Heart right ventricle (tissue), 16 donors: Measurements from ENCODE around the gene VANGL1. TPM values are rescaled to one million over a fixed set of nuclear protein-coding genes. Genes with fewer than 3 reads are reported as not detected.

Source experiments
- ATAC-seq, 8 donors: fragments of 200-7000 bp; cut with Tn5 transposase; one replicate each; pipeline ENCODE4 v1.9.1; 2020; ENCODE audit warnings: mild to moderate bottlenecking in 8 of 8, moderate library complexity in 8 of 8, moderate number of reproducible peaks in 1 of 8
- DNase-seq, 2 donors: peaks; one replicate each; pipeline ENCODE4 v3.0.0-alpha.2; 2020
- H3K27ac ChIP-seq, 10 donors: fragments of 200-600 bp; sonication (generic) in 2 of 10; one replicate each; pipeline versions ENCODE4 v1.5.0 to v1.8.0; 2020 to 2022; ENCODE audit warnings: mild to moderate bottlenecking in 3 of 10
- H3K27me3 ChIP-seq, 7 donors: fragments of 200-600 bp; one replicate each; pipeline ENCODE4 v1.8.0; 2021 to 2022; ENCODE audit warnings: mild to moderate bottlenecking in 2 of 7
- H3K36me3 ChIP-seq, 9 donors: fragments of 200-600 bp; sonication (generic) in 1 of 9; one replicate each; pipeline versions ENCODE4 v1.5.0 to v1.8.0; 2020 to 2022; ENCODE audit warnings: mild to moderate bottlenecking in 2 of 9
- H3K4me1 ChIP-seq, 9 donors: fragments of 200-600 bp; sonication (generic) in 1 of 9; one replicate each; pipeline versions ENCODE4 v1.5.0 to v1.8.0; 2020 to 2022; ENCODE audit warnings: mild to moderate bottlenecking in 4 of 9
- H3K4me3 ChIP-seq, 10 donors: fragments of 200-600 bp; sonication (generic) in 2 of 10; one replicate each; pipeline versions ENCODE4 v1.5.0 to v1.8.0; 2020 to 2022; ENCODE audit warnings: mild to moderate bottlenecking in 7 of 10, moderate library complexity in 2 of 10
- H3K9me3 ChIP-seq, 11 donors: fragments of 200-600 bp in 10 of 11; sonication (generic) in 2 of 11; one replicate each; pipeline versions ENCODE4 v1.5.0 to v1.8.0; 2013 to 2022; ENCODE audit warnings: mild to moderate bottlenecking in 2 of 11, control low read depth in 1 of 11, moderate library complexity in 1 of 11
- CTCF ChIP-seq, 9 donors: fragments of 200-600 bp; sonication (generic) in 2 of 9; IDR thresholded peaks; one replicate each; pipeline versions ENCODE4 v1.5.0 to v1.8.0; 2021 to 2022; ENCODE audit warnings: antibody characterized with exemption in 9 of 9, mild to moderate bottlenecking in 5 of 9, moderate library complexity in 1 of 9
- WGBS, 2 donors: extraction: QIAGEN DNeasy Blood & Tissue Kit; methylation state at CpG; one replicate each; pipeline ENCODE4 v1.1.7; 2013; ENCODE audit warnings: inconsistent platforms in 1 of 2; 5-methylcytosine and 5-hydroxymethylcytosine counted together
- intact Hi-C, 10 donors: fragments of 100-400 bp; cut with DNase I; formaldehyde crosslinking; loops; one replicate each; pipeline versions ENCODE4 v1.11.1 to v1.14.2; 2022
- polyA plus RNA-seq, 2 donors: library from polyadenylated mRNA; stranded (reverse); fragments of 200-250 nt; gene quantifications; one replicate each; pipeline ENCODE4 v1.2.3, GENCODE V29; 2013
- total RNA-seq, 10 donors: library from RNA; stranded (reverse); fragmentation: NEBNext Ultra II Directional in 3 of 10; extraction: Animal tissue kit (Norgen Biotek cat#: 25700) in 3 of 10; gene quantifications; one replicate each; pipeline versions ENCODE4 v1.2.1 to v1.2.4, GENCODE V29; 2021 to 2023
- donor health status: Arrhythmogenic right ventricular cardiomyopathy.
- donor health status: ischemic (EF 13 %, LVEDD 7.1; RV severe dilation, severe dysfunction).
- donor health status: healthy with polysubstance abuse.
- donor health status: DM: no; HTN: yes; CAD: no.
- donor health status: DM: no; HTN: no; CAD: no.
- donor health status: ischemic (EF 25% LVEDD 6.9; RV normal size, moderate dysfunction).
- donor health status: ischemic (EF 25% LVEDD 5.7; RV mildly dilated, moderate dysfunction).
- donor health status: healthy.
- donor health status: DM: yes; HTN: yes; CAD: no.
- donor health status: Ischemic cardiomyopathy.
- donor health status: ischemic (EF 35%, LVEDD 5.7; RV mildly dilated, moderate dysfunction).
- donor health status: nonischemic (EF 11% LVEDD 7.7; RV severe dilation, severe dysfunction).
- donor health status: DM: yes; HTN: yes; CAD: no.
- donor health status: PGD.
- donor health status: ischemic (EF 29% LVEDD 5.4; RV normal size, mild dysfunction).
- donor health status: nonischemic (EF 23%, LVEDD 6.1; RV moderate dilation, normal function).

The VANGL1 gene
- total and polyA plus RNA-seq, 12 donors: 1.7 to 9.8 (median 6.9) TPM

GRCh38 chr1:115644109-115644508 is 2.3 kb downstream of the VANGL1 start:
- Histone ChIP-seq H3K27me3 (no peaks in the 10 kb centered on the region), H3K36me3 (no peaks in the 10 kb centered on the region), H3K9me3 (peaks cover 0 to 10% (median 0%) of the 10 kb centered on the region in 11 donors), H3K4me1 (peaks cover 0 to 55% (median 37%) of the 10 kb centered on the region in 9 donors), H3K27ac (no peak overlapping the region), H3K4me3 (no peak overlapping the region)
- ATAC-seq (no peak), DNase-seq (no peak)
- 89 to 92% methylated on average over 3 of the region's 3 CpGs for WGBS, 2 donors
- intact Hi-C loops: loop anchor here in 3 of 10 donors (5.0 to 10.0 kb wide), 3 partner anchors 51 to 63 kb away; no protein-coding TSS in a partner anchor
- no peak for TF ChIP-seq CTCF (IDR thresholded peaks at IDR 0.05)

- Histone ChIP-seq H3K27me3 (no peaks in the 10 kb centered on the region), H3K36me3 (peaks cover 0 to 11% (median 0%) of the 10 kb centered on the region in 9 donors), H3K9me3 (no peaks in the 10 kb centered on the region), H3K27ac (no peak overlapping the region), H3K4me1 (peaks cover 0 to 80% (median 47%) of the 10 kb centered on the region in 9 donors), H3K4me3 (no peak overlapping the region)
- 32 to 58% methylated on average over 2 of the region's 2 CpGs for WGBS, 2 donors
- ATAC-seq (peak in 6 of 8 donors; percentile 19 to 54 (median 39)), DNase-seq (no peak)
- TF ChIP-seq CTCF (IDR thresholded peaks at IDR 0.05): no peak
- intact Hi-C loops: loop anchor here in 3 of 10 donors (2.0 to 10.0 kb wide), 3 partner anchors 20 to 58 kb away; no protein-coding TSS in a partner anchor
Measured at GRCh38 chr1:115647047-115647446, 5.3 kb downstream of the VANGL1 start.

GRCh38 chr1:115647507-115647906 is 5.7 kb downstream of the VANGL1 start:
- Histone ChIP-seq H3K27me3 (no peaks in the 10 kb centered on the region), H3K27ac (no peak overlapping the region), H3K9me3 (no peaks in the 10 kb centered on the region), H3K4me1 (peaks cover 0 to 80% (median 47%) of the 10 kb centered on the region in 9 donors), H3K36me3 (peaks cover 0 to 16% (median 0%) of the 10 kb centered on the region in 9 donors), H3K4me3 (no peak overlapping the region)
- no peak for TF ChIP-seq CTCF (IDR thresholded peaks at IDR 0.05)
- DNase-seq (no peak), ATAC-seq (no peak)
- 64 to 78% methylated on average over 2 of the region's 2 CpGs for WGBS, 2 donors
- intact Hi-C loops: loop anchor here in 3 of 10 donors (2.0 to 10.0 kb wide), 3 partner anchors 19 to 57 kb away; no protein-coding TSS in a partner anchor

DNA sequence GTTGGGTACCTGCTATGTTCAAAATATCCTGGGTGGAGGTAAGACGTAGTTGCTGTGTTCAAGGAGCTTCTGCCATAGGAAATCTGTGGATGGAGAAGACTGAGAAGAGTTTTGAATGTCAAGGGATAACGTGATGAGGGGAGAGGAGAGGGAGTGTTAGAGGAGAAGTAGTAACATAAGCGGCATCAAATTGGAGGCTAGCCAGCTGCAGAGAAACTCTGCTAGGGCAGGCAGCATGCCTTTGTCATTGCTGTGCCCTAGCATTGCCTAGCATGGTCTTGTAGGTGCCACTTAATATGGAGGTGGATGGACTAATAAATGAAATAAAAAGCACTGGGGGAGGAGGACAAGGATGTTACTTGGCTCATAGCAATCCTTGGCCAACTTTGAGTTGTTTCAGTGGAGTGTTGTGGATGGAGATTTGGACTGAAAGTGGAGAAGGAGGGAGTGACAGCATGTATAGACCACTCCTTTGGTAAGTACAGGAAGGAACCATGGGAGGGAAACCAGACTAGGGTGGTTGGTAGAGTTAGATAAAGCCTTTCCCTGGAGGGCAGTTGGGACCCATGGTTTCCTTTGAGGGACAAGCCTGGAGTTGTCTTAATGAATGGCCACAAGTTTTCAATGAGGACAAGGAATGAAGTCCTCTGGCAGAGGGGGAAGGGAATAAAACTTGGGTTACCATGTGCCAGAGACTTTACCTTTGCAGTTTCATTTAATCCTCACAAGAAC is 6.3 kb downstream of the VANGL1 start:
- intact Hi-C loops: loop anchor here in 3 of 10 donors (2.0 to 10.0 kb wide), 3 partner anchors 19 to 57 kb away; no protein-coding TSS in a partner anchor
- no peak for TF ChIP-seq CTCF (IDR thresholded peaks at IDR 0.05)
- 56 to 75% methylated on average over 3 of the region's 3 CpGs for WGBS, 2 donors
- H3K4me1 ChIP-seq: peaks cover 0 to 76% (median 45%) of the 10 kb centered on the region in 9 donors
- no peaks in the 10 kb centered on the region for H3K9me3 ChIP-seq
- H3K27ac ChIP-seq: no peak overlapping the region
- no peak overlapping the region for H3K4me3 ChIP-seq
- peak in 1 of 2 donors; percentile 25 for DNase-seq
- H3K27me3 ChIP-seq: no peaks in the 10 kb centered on the region
- peaks cover 0 to 20% (median 3%) of the 10 kb centered on the region in 9 donors for H3K36me3 ChIP-seq
- peak in 6 of 8 donors; percentile 29 to 68 (median 54) for ATAC-seq
